GM23248 (cell line): ENCODE measurements around the gene CAMKMT. TPM values are rescaled to one million over a fixed set of nuclear protein-coding genes. Genes with fewer than 3 reads are reported as not detected.

ENCODE experiments used
- DNase-seq: peaks from one replicate; pipeline ENCODE4 v3.0.0-alpha.2; 2015
- H2AFZ ChIP-seq: fragments of 200-600 bp; sonication (generic); 2 replicates; pipeline ENCODE4 v1.6.1; 2016; ENCODE audit warnings: antibody characterized with exemption
- H3F3A ChIP-seq: fragments of 200-600 bp; sonication (generic); 2 replicates; pipeline ENCODE4 v1.6.1; 2016; ENCODE audit warnings: mild to moderate bottlenecking, antibody characterized with exemption, mixed run types; ENCODE audit not compliant: insufficient read depth
- H3K27ac ChIP-seq: fragments of 200-600 bp; sonication (generic); 2 replicates; pipeline ENCODE4 v1.5.1; 2016; ENCODE audit warnings: mild to moderate bottlenecking
- H3K27me3 ChIP-seq: fragments of 200-600 bp; sonication (generic); replicated peaks from 2 replicates; pipeline ENCODE4 v1.6.1; 2016; ENCODE audit warnings: mild to moderate bottlenecking; ENCODE audit not compliant: insufficient read depth
- H3K36me3 ChIP-seq: fragments of 200-600 bp; sonication (generic); 2 replicates; pipeline ENCODE4 v1.6.1; 2016; ENCODE audit warnings: low read depth, mild to moderate bottlenecking
- H3K4me1 ChIP-seq: fragments of 200-600 bp; sonication (generic); 2 replicates; pipeline ENCODE4 v1.6.1; 2016; ENCODE audit warnings: mild to moderate bottlenecking; ENCODE audit not compliant: insufficient read depth
- H3K4me2 ChIP-seq: fragments of 200-600 bp; sonication (generic); one replicate; pipeline ENCODE4 v1.6.1; 2016; ENCODE audit warnings: mild to moderate bottlenecking; ENCODE audit not compliant: unreplicated experiment
- H3K4me3 ChIP-seq: fragments of 200-600 bp; sonication (generic); 2 replicates; pipeline ENCODE4 v1.5.1; 2016; ENCODE audit warnings: mild to moderate bottlenecking
- H3K79me2 ChIP-seq: fragments of 200-600 bp; sonication (generic); 2 replicates; pipeline ENCODE4 v1.6.1; 2016; ENCODE audit warnings: mild to moderate bottlenecking; ENCODE audit not compliant: insufficient read depth
- H3K9ac ChIP-seq: fragments of 200-600 bp; sonication (generic); 2 replicates; pipeline ENCODE4 v1.6.1; 2016; ENCODE audit warnings: mild to moderate bottlenecking
- H3K9me2 ChIP-seq: fragments of 200-600 bp; sonication (generic); 2 replicates; pipeline ENCODE4 v1.6.1; 2016; ENCODE audit warnings: mixed run types, mild to moderate bottlenecking, moderate library complexity; ENCODE audit not compliant: insufficient read depth
- H3K9me3 ChIP-seq: fragments of 200-600 bp; sonication (generic); one replicate; pipeline ENCODE4 v1.6.1; 2017; ENCODE audit warnings: low read depth
- H4K20me1 ChIP-seq: fragments of 200-600 bp; sonication (generic); 2 replicates; pipeline ENCODE4 v1.6.0; 2016; ENCODE audit not compliant: insufficient read depth
- EZH2 ChIP-seq: fragments of 200-600 bp; sonication (generic); IDR thresholded peaks from 2 replicates; pipeline ENCODE4 v1.6.1; 2018; ENCODE audit warnings: antibody characterized with exemption, mild to moderate bottlenecking; ENCODE audit not compliant: insufficient read depth, poor library complexity, severe bottlenecking
- EZH2phosphoT487 ChIP-seq: fragments of 200-600 bp; sonication (generic); IDR thresholded peaks from 2 replicates; pipeline ENCODE4 v1.6.1; 2018; ENCODE audit warnings: antibody characterized with exemption, moderate library complexity, mild to moderate bottlenecking, low read depth; ENCODE audit not compliant: insufficient read depth
- WGBS, 2 experiments: methylation state at CpG; one replicate each; pipeline ENCODE4 v1.1.6; 2015 to 2017; ENCODE audit warnings: low lambda C conversion rate in 2 of 2, low coverage in 1 of 2; ENCODE audit errors: missing lambda C conversion rate in 2 of 2; 5-methylcytosine and 5-hydroxymethylcytosine counted together
- in situ Hi-C: fragments of 300-500 bp; cut with MboI; formaldehyde crosslinking; loops from 2 replicates; pipeline ENCODE4 v1.15.0; 2020
- polyA plus RNA-seq: library from polyadenylated mRNA; unstranded; fragments of >200 nt; fragmentation: Nextera tagmentation; extraction: Ambion mirVana; gene quantifications from 2 replicates; pipeline ENCODE4 v1.2.1, GENCODE V29; 2016
- total RNA-seq: library from RNA; depleted of rRNA; stranded (reverse); fragments of >200 nt; shearing (Covaris generic); gene quantifications from 2 replicates; pipeline ENCODE4 v1.2.3, GENCODE V29; 2014

Gene CAMKMT
- total and polyA plus RNA-seq, 2 experiments from 2014 or later, result 3.1 to 6.9 TPM

DNA sequence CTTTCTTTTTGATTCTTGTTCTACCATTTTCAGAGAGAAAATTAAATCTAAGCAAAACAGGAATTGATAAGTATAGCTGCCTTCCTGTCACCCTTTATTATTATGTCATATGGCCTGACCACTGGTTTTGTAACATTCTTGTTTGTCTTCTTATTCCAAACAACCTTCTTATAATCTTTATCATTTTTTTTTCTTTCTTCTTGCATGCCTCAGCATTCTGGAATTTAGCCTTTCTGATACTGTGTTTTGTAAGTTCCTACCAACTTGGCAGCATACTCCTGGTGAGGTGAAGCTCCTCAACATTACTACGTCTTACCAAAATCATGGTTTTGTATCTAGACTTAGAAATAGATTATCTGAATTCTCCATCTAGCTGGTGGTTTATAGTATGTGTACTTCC is 199.2 kb downstream of the CAMKMT start:
- no peaks in the 10 kb centered on the region for H3F3A ChIP-seq
- peak; percentile 29 for DNase-seq
- no peaks in the 10 kb centered on the region for H3K27me3 ChIP-seq
- in situ Hi-C loops, result no loop called here
- H3K36me3 ChIP-seq, result no peaks in the 10 kb centered on the region
- no peaks in the 10 kb centered on the region for H4K20me1 ChIP-seq
- no peaks in the 10 kb centered on the region for H3K79me2 ChIP-seq
- H3K4me2 ChIP-seq, result no peak overlapping the region
- H3K27ac ChIP-seq, result no peak overlapping the region
- no peaks in the 10 kb centered on the region for H3K9me3 ChIP-seq
- 77 to 78% methylated on average over 1 of the region's 1 CpG for WGBS, 2 experiments
- H3K4me3 ChIP-seq, result no peak overlapping the region
- no peak overlapping the region for H3K9ac ChIP-seq
- peaks cover 15% of the 10 kb centered on the region for H3K4me1 ChIP-seq
- no peaks in the 10 kb centered on the region for H3K9me2 ChIP-seq
- H2AFZ ChIP-seq, result no peak overlapping the region
- TF ChIP-seq EZH2phosphoT487 (no peak), EZH2 (no peak)

DNA sequence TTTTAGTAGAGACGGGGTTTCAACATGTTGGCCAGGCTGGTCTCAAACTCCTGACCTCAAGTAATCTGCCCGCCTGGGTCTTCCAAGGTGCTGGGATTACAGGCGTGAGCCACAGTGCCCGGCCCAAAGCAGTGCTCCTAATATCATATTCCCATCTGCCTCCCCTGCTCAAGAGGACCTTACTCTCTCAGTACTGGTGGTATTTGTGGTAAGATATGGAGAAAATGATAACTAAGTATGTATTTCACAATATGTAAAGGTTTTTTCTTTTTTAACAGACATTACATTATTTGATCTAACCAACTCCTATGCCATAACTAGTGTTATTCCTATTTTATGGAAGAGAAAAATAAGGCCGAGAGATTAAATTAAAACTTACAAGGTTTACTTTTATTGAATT is 201.0 kb downstream of the CAMKMT start:
- H3F3A ChIP-seq, result no peaks in the 10 kb centered on the region
- no peak overlapping the region for H3K4me2 ChIP-seq
- in situ Hi-C loops, result no loop called here
- H3K27ac ChIP-seq, result no peak overlapping the region
- no peaks in the 10 kb centered on the region for H3K79me2 ChIP-seq
- H3K36me3 ChIP-seq, result no peaks in the 10 kb centered on the region
- no peaks in the 10 kb centered on the region for H3K27me3 ChIP-seq
- no peaks in the 10 kb centered on the region for H3K9me2 ChIP-seq
- no peaks in the 10 kb centered on the region for H4K20me1 ChIP-seq
- H3K9ac ChIP-seq, result no peak overlapping the region
- no peak for DNase-seq
- H3K9me3 ChIP-seq, result no peaks in the 10 kb centered on the region
- peaks cover 8% of the 10 kb centered on the region; the same call in 1 of the 2 replicates for H3K4me1 ChIP-seq
- TF ChIP-seq EZH2, result no peak
- TF ChIP-seq EZH2phosphoT487, result no peak
- no peak overlapping the region for H2AFZ ChIP-seq
- H3K4me3 ChIP-seq, result no peak overlapping the region
- WGBS, 2 experiments, result 87 to 92% methylated on average over 5 of the region's 5 CpGs

DNA sequence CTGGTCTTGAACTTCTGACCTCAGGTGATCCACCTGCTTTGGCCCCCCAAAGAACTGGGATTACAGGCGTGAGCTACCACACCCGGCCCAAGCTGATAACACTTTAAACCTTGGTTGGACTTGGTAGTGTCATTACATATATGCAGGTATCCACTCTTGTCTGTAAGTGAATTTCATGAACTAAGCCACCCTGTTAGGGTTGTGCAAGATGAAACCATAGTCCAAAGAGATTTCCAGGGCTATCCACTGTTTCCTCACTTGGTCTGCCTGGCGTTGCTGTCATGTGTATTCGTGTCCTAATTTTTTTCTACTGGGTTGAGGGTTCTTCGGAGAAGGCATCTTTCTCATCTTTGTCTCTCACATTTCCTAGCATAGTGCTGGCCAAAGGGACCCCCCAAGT is 203.0 kb downstream of the CAMKMT start:
- Histone ChIP-seq H3K36me3 (no peaks in the 10 kb centered on the region), H3K79me2 (no peaks in the 10 kb centered on the region), H3K4me3 (no peak overlapping the region), H2AFZ (no peak overlapping the region), H3K27ac (no peak overlapping the region), H4K20me1 (no peaks in the 10 kb centered on the region), H3K27me3 (no peaks in the 10 kb centered on the region), H3K9me3 (no peaks in the 10 kb centered on the region), H3K4me1 (peaks cover 8% of the 10 kb centered on the region; the same call in 1 of the 2 replicates), H3F3A (no peaks in the 10 kb centered on the region), H3K4me2 (no peak overlapping the region), H3K9ac (no peak overlapping the region), H3K9me2 (no peaks in the 10 kb centered on the region)
- in situ Hi-C loops, result no loop called here
- DNase-seq, result no peak
- 86 to 94% methylated on average over 5 of the region's 5 CpGs for WGBS, 2 experiments
- TF ChIP-seq EZH2phosphoT487 (no peak), EZH2 (no peak)

DNA sequence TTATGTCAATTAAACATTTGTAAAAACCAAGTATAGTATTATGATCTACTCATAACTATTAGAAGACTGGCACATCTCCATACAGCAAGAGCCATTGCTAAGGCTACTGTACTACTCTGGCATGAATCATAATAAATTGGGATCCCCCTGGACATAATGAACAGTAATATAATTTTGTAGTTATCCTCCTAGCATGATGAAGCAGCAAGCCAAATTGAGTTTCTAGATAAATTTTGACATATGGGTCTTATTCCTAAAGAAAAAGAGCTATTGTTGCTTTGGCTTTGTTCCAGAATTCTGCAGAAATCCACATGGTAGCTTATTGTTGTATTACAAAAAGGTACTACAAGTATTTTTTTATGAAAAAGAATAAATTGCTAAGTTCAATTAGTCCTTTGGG is 204.3 kb downstream of the CAMKMT start:
- H3K27me3 ChIP-seq, result no peaks in the 10 kb centered on the region
- H3K27ac ChIP-seq, result no peak overlapping the region
- no peak overlapping the region for H3K4me2 ChIP-seq
- H3K9ac ChIP-seq, result no peak overlapping the region
- H4K20me1 ChIP-seq, result no peaks in the 10 kb centered on the region
- no peak overlapping the region for H3K4me3 ChIP-seq
- no peak overlapping the region for H2AFZ ChIP-seq
- H3K4me1 ChIP-seq, result peaks cover 2% of the 10 kb centered on the region; the same call in 1 of the 2 replicates
- DNase-seq, result no peak
- H3K79me2 ChIP-seq, result no peaks in the 10 kb centered on the region
- H3K9me3 ChIP-seq, result no peaks in the 10 kb centered on the region
- H3K36me3 ChIP-seq, result no peaks in the 10 kb centered on the region
- H3K9me2 ChIP-seq, result no peaks in the 10 kb centered on the region
- TF ChIP-seq EZH2phosphoT487 (no peak), EZH2 (no peak)
- H3F3A ChIP-seq, result no peaks in the 10 kb centered on the region
- in situ Hi-C loops, result no loop called here

DNA sequence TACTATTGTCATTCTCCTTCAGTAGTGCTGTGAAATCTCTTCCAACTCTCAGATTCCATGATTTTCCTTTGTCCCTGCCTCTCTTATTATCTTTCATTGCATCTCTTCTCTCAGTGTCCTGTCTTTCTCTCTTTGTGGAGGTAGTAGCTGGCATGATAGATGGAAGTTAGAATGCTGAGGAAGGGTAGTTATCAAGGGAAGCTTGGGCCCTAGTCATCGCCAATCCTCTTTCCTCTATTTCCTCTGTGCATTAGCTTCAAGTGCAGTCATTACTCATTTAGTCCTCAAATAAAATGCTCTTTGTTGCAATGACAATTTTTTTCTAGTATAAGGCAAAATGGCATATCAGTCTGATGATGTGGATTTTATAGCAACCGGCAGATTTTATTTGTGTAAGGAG is 207.7 kb downstream of the CAMKMT start:
- no peaks in the 10 kb centered on the region for H3K4me1 ChIP-seq
- no peaks in the 10 kb centered on the region for H3K27me3 ChIP-seq
- 99 to 100% methylated on average over 2 of the region's 2 CpGs for WGBS, 2 experiments
- H3K4me2 ChIP-seq, result no peak overlapping the region
- no peak overlapping the region for H2AFZ ChIP-seq
- no peaks in the 10 kb centered on the region for H3F3A ChIP-seq
- TF ChIP-seq EZH2, result no peak
- no peak for TF ChIP-seq EZH2phosphoT487
- H3K27ac ChIP-seq, result no peak overlapping the region
- DNase-seq, result no peak
- H3K79me2 ChIP-seq, result no peaks in the 10 kb centered on the region
- H3K9ac ChIP-seq, result no peak overlapping the region
- no peaks in the 10 kb centered on the region for H3K9me3 ChIP-seq
- no peaks in the 10 kb centered on the region for H3K36me3 ChIP-seq
- H3K9me2 ChIP-seq, result no peaks in the 10 kb centered on the region
- in situ Hi-C loops, result no loop called here
- H3K4me3 ChIP-seq, result no peak overlapping the region
- H4K20me1 ChIP-seq, result no peaks in the 10 kb centered on the region
